RWPE1 (cell line): ENCODE data around the gene VEZF1.

Source experiments
- CTCF ChIA-PET: fragments of 350-600 bp; sonication (Branson Sonifier 250); formaldehyde crosslinking; extraction: SDS; loops from one replicate; lab custom pipeline; 2021; lab: Yijun Ruan, JAX
- POLR2A ChIA-PET: fragments of 400-600 bp; formaldehyde crosslinking; extraction: SDS; loops from one replicate; lab custom pipeline; 2020; ENCODE audit warnings: antibody characterized with exemption; ENCODE audit not compliant: low non-redundant PET; lab: Yijun Ruan, JAX
- DNase-seq: peaks from one replicate; pipeline ENCODE4 v3.0.0; 2012; ENCODE audit warnings: low spot score
- H3K27ac ChIP-seq: fragments of 450-650 bp; 2 replicates; pipeline ENCODE4 v1.5.1; 2017
- TF ChIP-seq, protein P1 (sequence below): fragments of 450-650 bp; conservative IDR thresholded peaks from 2 replicates; pipeline ENCODE4 v1.5.1; 2017; ENCODE audit warnings: low read depth, mild to moderate bottlenecking

VEZF1 gene

DNA sequence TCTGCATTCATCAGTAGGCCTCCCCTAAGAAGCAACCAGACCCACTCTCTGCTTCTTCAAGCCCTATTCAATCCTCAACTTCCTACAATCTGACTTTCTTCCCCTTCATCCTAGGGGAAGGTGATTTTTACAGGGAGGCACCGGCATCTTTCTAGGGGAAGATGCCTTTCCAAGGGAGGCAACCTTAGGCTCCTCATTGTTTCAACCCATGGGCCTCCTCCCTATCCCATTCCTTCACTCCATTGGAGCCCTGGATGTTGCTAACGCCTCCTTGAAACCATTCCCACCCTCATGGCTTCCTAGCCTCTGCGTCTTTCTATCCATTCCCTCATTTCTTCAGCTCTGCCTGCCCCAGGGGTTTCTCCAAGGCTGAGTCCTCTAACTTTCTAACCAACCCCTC is 30.2 kb downstream of the VEZF1 start:
- H3K27ac ChIP-seq = no peak overlapping the region
- ChIA-PET POLR2A (no interaction called here), CTCF (no interaction called here)
- TF ChIP-seq, protein P1, sequence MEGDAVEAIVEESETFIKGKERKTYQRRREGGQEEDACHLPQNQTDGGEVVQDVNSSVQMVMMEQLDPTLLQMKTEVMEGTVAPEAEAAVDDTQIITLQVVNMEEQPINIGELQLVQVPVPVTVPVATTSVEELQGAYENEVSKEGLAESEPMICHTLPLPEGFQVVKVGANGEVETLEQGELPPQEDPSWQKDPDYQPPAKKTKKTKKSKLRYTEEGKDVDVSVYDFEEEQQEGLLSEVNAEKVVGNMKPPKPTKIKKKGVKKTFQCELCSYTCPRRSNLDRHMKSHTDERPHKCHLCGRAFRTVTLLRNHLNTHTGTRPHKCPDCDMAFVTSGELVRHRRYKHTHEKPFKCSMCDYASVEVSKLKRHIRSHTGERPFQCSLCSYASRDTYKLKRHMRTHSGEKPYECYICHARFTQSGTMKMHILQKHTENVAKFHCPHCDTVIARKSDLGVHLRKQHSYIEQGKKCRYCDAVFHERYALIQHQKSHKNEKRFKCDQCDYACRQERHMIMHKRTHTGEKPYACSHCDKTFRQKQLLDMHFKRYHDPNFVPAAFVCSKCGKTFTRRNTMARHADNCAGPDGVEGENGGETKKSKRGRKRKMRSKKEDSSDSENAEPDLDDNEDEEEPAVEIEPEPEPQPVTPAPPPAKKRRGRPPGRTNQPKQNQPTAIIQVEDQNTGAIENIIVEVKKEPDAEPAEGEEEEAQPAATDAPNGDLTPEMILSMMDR = no peak
- DNase-seq = no peak

DNA sequence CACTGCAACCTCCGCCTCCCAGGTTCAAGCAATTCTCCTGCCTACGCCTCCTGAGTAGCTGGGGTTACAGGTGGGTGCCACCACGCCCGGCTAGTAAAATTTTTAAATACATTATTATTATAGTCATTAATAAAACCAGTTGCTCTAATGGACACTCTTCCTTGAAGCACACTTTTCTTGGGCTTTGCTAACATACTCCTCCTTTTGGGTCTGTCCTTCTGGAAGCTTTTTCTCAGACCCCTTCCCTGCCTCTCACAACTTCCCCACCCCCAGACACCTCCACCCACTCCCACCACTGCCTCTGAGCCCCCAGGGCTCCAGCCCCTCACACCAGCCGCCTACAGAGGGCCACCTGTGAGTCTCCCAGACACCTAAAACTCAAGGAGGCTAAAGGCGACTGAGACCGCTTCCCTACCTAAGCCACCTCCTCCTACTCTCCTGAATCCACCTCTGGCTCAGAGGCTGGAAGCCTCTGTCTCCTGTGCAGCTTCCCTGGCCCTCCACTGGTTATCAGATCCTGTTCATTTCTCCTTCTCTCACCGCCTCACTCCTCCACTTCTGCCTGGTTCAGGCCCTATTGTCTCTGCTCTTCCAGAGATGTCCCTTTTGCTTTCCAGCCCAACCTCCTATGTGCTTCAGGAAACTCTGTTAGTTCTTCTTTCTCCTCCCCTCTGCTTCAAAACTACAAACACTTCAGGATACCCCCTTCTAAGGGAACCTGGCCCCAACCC is 30.8 kb downstream of the VEZF1 start:
- TF ChIP-seq, protein P1 = no peak
- CTCF ChIA-PET = no interaction called here
- POLR2A ChIA-PET = no interaction called here
- peak overlapping the region; percentile 12; the same call in 1 of the 2 replicates for H3K27ac ChIP-seq
- DNase-seq = no peak

DNA sequence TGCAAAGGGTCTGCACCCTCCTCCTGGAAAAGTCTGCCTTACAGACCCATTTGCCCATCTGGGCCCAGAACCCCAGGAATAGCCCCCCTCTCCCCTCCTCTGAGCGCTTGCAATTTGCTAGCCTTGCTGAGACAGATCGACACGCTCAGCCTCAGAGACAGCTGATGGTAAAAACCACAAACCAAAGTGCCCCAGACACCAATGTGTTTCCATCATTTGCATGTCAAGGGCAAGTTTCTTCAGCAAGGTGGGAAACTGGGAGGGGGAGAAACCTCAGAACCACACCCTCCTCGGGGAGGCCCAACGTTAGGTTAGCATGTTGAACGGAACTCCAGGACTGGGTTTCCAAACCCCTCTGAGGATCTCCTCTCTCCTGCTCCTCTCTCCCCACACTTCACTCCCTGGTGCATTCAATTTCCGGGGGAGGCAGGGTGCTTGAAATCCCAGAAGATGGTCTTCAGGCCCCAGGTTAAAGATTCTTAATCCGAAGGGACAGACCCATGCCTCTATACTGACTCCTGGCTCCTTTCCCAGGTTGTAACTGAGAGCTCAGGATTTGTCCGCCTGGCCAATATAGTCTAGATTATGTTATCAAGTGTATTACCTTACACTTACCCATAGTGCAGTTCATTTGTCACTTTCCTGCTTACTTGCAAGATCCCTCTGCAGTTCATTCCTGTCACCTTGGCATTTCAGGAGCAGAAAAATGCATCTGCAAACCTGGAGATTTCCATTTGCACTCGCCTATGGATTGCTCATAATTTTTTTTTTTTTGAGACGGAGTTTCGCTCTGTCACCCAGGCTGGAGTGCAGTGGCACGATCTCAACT is 31.5 kb downstream of the VEZF1 start:
- ChIA-PET POLR2A (no interaction called here), CTCF (interaction anchor here (0.6 to 1.8 kb wide), 4 partner anchors 29 to 493 kb away, joined by 4 to 7 read pairs (median 5); no protein-coding TSS in a partner anchor)
- TF ChIP-seq, protein P1 = no peak
- peak overlapping the region; percentile 98 for H3K27ac ChIP-seq
- no peak for DNase-seq

GRCh38 chr17:57955183-57955931 is 32.7 kb downstream of the VEZF1 start, which contains the start of gene CUEDC1:
Gene CUEDC1, minus strand, starts transcription at chr17:57955412. Its CDS starts 69,848 bp downstream, at chr17:57885564.
- TF ChIP-seq, protein P1 = peak; percentile 70
- H3K27ac ChIP-seq = peak within 1 kb of the TSS; percentile 98
- peak; percentile 71 for DNase-seq
- ChIA-PET POLR2A (interaction anchor here (0.9 kb wide), 1 partner anchor 106 kb away, joined by 3 read pairs; the partner anchor contains the start of gene MRPS23), CTCF (interaction anchor here (0.6 to 1.8 kb wide), 9 partner anchors 9 to 494 kb away, joined by 3 to 7 read pairs (median 3); no protein-coding TSS in a partner anchor)

DNA sequence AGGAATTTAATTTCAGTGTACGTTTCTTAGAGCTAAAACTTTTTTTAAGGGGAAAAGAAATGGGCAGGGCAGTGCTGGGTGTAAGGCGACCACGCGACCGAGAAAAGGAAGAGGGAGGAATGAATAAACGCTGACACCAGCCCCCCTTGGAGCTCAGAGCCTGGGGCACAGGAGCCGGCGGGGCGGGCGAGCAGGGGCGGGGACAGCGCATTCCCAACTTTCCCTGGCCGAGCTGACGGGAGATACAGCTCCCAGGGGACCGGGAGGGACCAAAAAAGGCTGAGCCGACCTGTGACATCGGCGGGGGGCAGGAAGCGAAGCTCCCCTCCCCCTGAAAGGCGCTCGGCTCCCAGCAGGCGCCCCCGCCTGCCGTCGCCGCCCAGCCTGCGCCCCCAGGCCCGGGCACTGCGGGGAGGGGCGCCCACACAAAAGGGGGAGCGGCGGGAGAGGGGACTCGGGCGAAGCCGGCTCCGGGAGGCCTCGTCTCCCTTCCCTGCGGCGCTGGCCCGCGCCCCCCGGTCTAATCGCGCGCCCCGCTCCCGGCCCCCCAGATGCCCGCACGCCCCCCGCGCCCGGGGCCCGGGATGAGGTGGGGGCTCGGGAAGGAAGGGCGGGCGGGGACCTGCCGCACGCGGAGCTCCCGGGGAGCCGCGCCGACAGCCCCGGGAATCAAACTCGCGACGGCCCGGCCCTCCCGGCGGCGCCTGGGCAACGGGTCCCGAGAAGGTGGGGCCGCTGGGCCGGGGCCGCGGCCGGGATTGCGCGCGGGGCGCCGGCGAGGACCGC is 33.5 kb downstream of the VEZF1 start:
- TF ChIP-seq, protein P1 = no peak
- CTCF ChIA-PET = interaction anchor here (0.6 to 1.8 kb wide), 6 partner anchors 34 to 1192 kb away, joined by 3 to 7 read pairs (median 4); partner anchors contain the start of gene VEZF1
- POLR2A ChIA-PET = interaction anchor here (0.9 kb wide), 1 partner anchor 105 kb away, joined by 3 read pairs; the partner anchor contains the start of gene MRPS23
- H3K27ac ChIP-seq = peak overlapping the region; percentile 98
- DNase-seq = peak; percentile 57
